ENCODE results near the gene SPATA13.
A peak's percentile ranks its signal among the peaks of the same experiment; 100 is the strongest.

SPATA13 gene

DNA sequence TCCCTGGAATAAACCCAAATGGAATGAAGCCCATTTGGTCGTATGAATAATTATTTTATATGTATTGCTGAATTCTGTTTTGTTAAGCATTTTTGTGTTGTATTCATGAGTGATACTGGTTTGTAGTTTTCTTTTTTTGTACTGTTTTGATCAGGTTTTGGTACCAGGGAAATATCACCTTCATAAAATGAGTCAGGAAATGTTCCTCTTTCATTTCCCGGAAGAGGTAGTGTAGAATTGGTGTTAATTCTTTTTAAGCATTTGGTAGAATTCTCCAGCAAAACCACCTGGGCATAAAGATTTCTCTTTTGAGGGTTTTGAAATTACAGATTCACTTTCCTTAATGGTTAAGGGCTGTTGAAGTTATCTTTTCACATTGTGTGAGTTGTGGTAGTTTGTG is 13.3 kb downstream of the SPATA13 start:
- TF ChIP-seq, protein P1, sequence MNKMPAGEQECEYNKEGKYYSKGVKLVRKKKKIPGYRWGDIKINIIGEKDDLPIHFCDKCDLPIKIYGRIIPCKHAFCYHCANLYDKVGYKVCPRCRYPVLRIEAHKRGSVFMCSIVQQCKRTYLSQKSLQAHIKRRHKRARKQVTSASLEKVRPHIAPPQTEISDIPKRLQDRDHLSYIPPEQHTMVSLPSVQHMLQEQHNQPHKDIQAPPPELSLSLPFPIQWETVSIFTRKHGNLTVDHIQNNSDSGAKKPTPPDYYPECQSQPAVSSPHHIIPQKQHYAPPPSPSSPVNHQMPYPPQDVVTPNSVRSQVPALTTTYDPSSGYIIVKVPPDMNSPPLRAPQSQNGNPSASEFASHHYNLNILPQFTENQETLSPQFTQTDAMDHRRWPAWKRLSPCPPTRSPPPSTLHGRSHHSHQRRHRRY (tag by site-specific recombination; IDR thresholded peaks at IDR 0.05): no peak
- TF ChIP-seq ZNF223 (tag by site-specific recombination; IDR thresholded peaks at IDR 0.05) (no peak), ZNF155 (tag by site-specific recombination; IDR thresholded peaks at IDR 0.05) (no peak), ZNF600 (tag by site-specific recombination; IDR thresholded peaks at IDR 0.05) (no peak), ZNF670 (tag by site-specific recombination; IDR thresholded peaks at IDR 0.05; ENCODE audit: low read depth) (no peak), ZNF19 (tag by site-specific recombination; IDR thresholded peaks at IDR 0.05; ENCODE audit: low read depth) (no peak), GLI2 (tag by site-specific recombination; IDR thresholded peaks at IDR 0.05; ENCODE audit: borderline replicate concordance, low read depth) (no peak), ZNF658 (tag by site-specific recombination; IDR thresholded peaks at IDR 0.05) (no peak), ZFP3 (tag by site-specific recombination; IDR thresholded peaks at IDR 0.05; ENCODE audit: low read depth) (no peak), ZNF626 (tag by site-specific recombination; IDR thresholded peaks at IDR 0.05) (no peak), ZBTB20 (tag by site-specific recombination; IDR thresholded peaks at IDR 0.05) (no peak), ZNF302 (tag by site-specific recombination; IDR thresholded peaks at IDR 0.05; ENCODE audit: low read depth) (no peak), RBAK (tag by site-specific recombination; IDR thresholded peaks at IDR 0.05) (no peak)
- TF ChIP-seq, protein P2, sequence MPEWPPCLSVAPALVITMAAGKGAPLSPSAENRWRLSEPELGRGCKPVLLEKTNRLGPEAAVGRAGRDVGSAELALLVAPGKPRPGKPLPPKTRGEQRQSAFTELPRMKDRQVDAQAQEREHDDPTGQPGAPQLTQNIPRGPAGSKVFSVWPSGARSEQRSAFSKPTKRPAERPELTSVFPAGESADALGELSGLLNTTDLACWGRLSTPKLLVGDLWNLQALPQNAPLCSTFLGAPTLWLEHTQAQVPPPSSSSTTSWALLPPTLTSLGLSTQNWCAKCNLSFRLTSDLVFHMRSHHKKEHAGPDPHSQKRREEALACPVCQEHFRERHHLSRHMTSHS (tag by site-specific recombination; IDR thresholded peaks at IDR 0.05): no peak
- TF ChIP-seq, protein P3, sequence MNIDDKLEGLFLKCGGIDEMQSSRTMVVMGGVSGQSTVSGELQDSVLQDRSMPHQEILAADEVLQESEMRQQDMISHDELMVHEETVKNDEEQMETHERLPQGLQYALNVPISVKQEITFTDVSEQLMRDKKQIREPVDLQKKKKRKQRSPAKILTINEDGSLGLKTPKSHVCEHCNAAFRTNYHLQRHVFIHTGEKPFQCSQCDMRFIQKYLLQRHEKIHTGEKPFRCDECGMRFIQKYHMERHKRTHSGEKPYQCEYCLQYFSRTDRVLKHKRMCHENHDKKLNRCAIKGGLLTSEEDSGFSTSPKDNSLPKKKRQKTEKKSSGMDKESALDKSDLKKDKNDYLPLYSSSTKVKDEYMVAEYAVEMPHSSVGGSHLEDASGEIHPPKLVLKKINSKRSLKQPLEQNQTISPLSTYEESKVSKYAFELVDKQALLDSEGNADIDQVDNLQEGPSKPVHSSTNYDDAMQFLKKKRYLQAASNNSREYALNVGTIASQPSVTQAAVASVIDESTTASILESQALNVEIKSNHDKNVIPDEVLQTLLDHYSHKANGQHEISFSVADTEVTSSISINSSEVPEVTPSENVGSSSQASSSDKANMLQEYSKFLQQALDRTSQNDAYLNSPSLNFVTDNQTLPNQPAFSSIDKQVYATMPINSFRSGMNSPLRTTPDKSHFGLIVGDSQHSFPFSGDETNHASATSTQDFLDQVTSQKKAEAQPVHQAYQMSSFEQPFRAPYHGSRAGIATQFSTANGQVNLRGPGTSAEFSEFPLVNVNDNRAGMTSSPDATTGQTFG (tag by site-specific recombination; IDR thresholded peaks at IDR 0.05; ENCODE audit: borderline replicate concordance): no peak
- TF ChIP-seq, protein P4, sequence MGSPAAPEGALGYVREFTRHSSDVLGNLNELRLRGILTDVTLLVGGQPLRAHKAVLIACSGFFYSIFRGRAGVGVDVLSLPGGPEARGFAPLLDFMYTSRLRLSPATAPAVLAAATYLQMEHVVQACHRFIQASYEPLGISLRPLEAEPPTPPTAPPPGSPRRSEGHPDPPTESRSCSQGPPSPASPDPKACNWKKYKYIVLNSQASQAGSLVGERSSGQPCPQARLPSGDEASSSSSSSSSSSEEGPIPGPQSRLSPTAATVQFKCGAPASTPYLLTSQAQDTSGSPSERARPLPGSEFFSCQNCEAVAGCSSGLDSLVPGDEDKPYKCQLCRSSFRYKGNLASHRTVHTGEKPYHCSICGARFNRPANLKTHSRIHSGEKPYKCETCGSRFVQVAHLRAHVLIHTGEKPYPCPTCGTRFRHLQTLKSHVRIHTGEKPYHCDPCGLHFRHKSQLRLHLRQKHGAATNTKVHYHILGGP (tag by site-specific recombination; IDR thresholded peaks at IDR 0.05): no peak
- Histone ChIP-seq H3K9me3 (ENCODE audit: control insufficient read depth, insufficient read depth, low read depth, low read length) (no peaks in the 10 kb centered on the region), H3K36me3 (ENCODE audit: control insufficient read depth in 2 of 2, insufficient read depth in 1 of 2, low read length in 2 of 2) (no peaks in the 10 kb centered on the region), H3K4me3 (ENCODE audit: low read depth, low read length) (no peak overlapping the region), H3K27ac (ENCODE audit: extremely low read depth, low read depth, low read length) (no peak overlapping the region), H3K4me1 (ENCODE audit: control insufficient read depth, insufficient read depth, low read length) (peaks cover 8% of the 10 kb centered on the region)
- ChIA-PET CTCF (no interaction called here), POLR2A (no interaction called here)

DNA sequence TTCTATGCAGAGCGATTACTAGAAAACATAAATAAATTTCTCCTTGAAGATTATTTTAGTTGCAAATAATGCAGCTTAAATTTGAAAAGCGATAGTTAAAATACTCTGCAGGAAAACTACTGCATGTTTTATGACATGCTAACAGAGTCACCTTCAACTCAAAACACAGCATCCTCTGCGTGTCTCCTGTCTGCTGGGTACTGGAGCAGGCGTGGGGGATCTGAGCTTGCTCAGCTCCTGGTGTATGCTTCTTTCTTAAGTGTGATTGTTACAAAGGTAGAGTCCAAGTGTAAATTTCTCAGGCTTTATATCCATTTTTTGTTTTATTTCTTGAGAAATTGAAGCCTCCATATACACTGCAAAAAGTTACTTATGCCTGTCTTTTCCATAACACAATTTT is 15.3 kb downstream of the SPATA13 start:
- H3K27ac ChIP-seq (ENCODE audit: extremely low read depth, low read depth, low read length): no peak overlapping the region
- H3K4me1 ChIP-seq (ENCODE audit: control insufficient read depth, insufficient read depth, low read length): peaks cover 8% of the 10 kb centered on the region
- H3K9me3 ChIP-seq (ENCODE audit: control insufficient read depth, insufficient read depth, low read depth, low read length): no peaks in the 10 kb centered on the region
- TF ChIP-seq KLF7 (tag by site-specific recombination; IDR thresholded peaks at IDR 0.05; ENCODE audit: borderline replicate concordance) (no peak), ZNF514 (tag by site-specific recombination; IDR thresholded peaks at IDR 0.05) (no peak), ZNF701 (tag by site-specific recombination; IDR thresholded peaks at IDR 0.05) (no peak)
- TF ChIP-seq, protein P5, sequence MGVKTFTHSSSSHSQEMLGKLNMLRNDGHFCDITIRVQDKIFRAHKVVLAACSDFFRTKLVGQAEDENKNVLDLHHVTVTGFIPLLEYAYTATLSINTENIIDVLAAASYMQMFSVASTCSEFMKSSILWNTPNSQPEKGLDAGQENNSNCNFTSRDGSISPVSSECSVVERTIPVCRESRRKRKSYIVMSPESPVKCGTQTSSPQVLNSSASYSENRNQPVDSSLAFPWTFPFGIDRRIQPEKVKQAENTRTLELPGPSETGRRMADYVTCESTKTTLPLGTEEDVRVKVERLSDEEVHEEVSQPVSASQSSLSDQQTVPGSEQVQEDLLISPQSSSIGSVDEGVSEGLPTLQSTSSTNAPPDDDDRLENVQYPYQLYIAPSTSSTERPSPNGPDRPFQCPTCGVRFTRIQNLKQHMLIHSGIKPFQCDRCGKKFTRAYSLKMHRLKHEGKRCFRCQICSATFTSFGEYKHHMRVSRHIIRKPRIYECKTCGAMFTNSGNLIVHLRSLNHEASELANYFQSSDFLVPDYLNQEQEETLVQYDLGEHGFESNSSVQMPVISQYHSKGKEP (tag by site-specific recombination; IDR thresholded peaks at IDR 0.05): peak; percentile 59; the same call in 1 of the 2 replicates
- CTCF ChIA-PET: interaction anchor here (0.7 kb wide), 1 partner anchor 12 kb away, joined by 3 read pairs; no protein-coding TSS in a partner anchor
- H3K36me3 ChIP-seq (ENCODE audit: control insufficient read depth in 2 of 2, insufficient read depth in 1 of 2, low read length in 2 of 2): no peaks in the 10 kb centered on the region
- H3K4me3 ChIP-seq (ENCODE audit: low read depth, low read length): no peak overlapping the region
- POLR2A ChIA-PET: interaction anchor here (0.6 kb wide), 1 partner anchor 16 kb away, joined by 4 read pairs; the partner anchor contains the start of gene SPATA13

All from HEK293 (cell line).